Lower leg skin (tissue), 4 donors: Measurements from ENCODE around the gene PTPRN2. TPM values are rescaled to one million over a fixed set of nuclear protein-coding genes. Genes with fewer than 3 reads are reported as not detected.
"Not testable (repeated sequence)": the region's sequence is repeated elsewhere in the genome, so short reads cannot be mapped to it uniquely, and the experiment has no call there.

Experiments
- DNase-seq, 2 donors: peaks; one replicate each; pipeline ENCODE4 v3.0.0-alpha.2; 2019; ENCODE audit warnings: low spot score in 2 of 2
- H3K4me3 ChIP-seq: fragments of 200-600 bp; sonication (generic); 2 replicates; pipeline ENCODE4 v1.5.1; 2017; ENCODE audit warnings: mild to moderate bottlenecking, low read depth; ENCODE audit not compliant: poor library complexity, severe bottlenecking
- CTCF ChIP-seq, 3 donors: fragments of 450-650 bp; IDR thresholded peaks; one replicate each; pipeline ENCODE4 v1.5.1; 2016; ENCODE audit warnings: antibody characterized with exemption in 3 of 3, mild to moderate bottlenecking in 3 of 3, moderate library complexity in 2 of 3
- POLR2A ChIP-seq, 2 donors: fragments of 450-650 bp; IDR thresholded peaks; one replicate each; pipeline ENCODE4 v1.6.1; 2016 to 2017; ENCODE audit warnings: antibody characterized with exemption in 2 of 2, mild to moderate bottlenecking in 1 of 2, moderate library complexity in 1 of 2
- WGBS, 2 donors: methylation state at CpG; one replicate each; pipeline ENCODE4 v1.1.5; 2018; 5-methylcytosine and 5-hydroxymethylcytosine counted together
- intact Hi-C: fragments of 100-400 bp; cut with DNase I; formaldehyde crosslinking; loops from one replicate; pipeline ENCODE4 v1.15.0; 2023; ENCODE audit warnings: low total_unique reads
- total RNA-seq, 4 donors: library from RNA; depleted of rRNA; stranded (reverse); fragments of >200 nt; gene quantifications; one replicate each; pipeline ENCODE4 v1.1.0, GENCODE V29; 2016

The PTPRN2 gene
- total RNA-seq, 4 donors from 2014 or later: 0.11 to 1.6 (median 0.92) TPM

GRCh38 chr7:158355456-158356065, 232.1 kb downstream of the PTPRN2 start:
- WGBS, 2 donors: 71 to 75% methylated on average over 15 of the region's 15 CpGs
- intact Hi-C loops: no loop called here
- no peak for TF ChIP-seq CTCF (IDR thresholded peaks at IDR 0.05)
- H3K4me3 ChIP-seq: no peak overlapping the region
- DNase-seq: peak in 1 of 2 donors; percentile 72

GRCh38 chr7:158354861-158355260, 232.8 kb downstream of the PTPRN2 start:
- no peak overlapping the region for H3K4me3 ChIP-seq
- intact Hi-C loops: no loop called here
- 83 to 88% methylated on average over 3 of the region's 3 CpGs for WGBS, 2 donors
- DNase-seq: no peak
- TF ChIP-seq POLR2A (IDR thresholded peaks at IDR 0.05) (no peak), CTCF (IDR thresholded peaks at IDR 0.05) (no peak)

- no peak overlapping the region for H3K4me3 ChIP-seq
- TF ChIP-seq POLR2A (IDR thresholded peaks at IDR 0.05) (no peak), CTCF (IDR thresholded peaks at IDR 0.05) (no peak)
- intact Hi-C loops: no loop called here
- peak in 1 of 2 donors; percentile 53 for DNase-seq
- 54 to 59% methylated on average over 12 of the region's 12 CpGs for WGBS, 2 donors
Observed at GRCh38 chr7:158353606-158354570, 233.7 kb downstream of the PTPRN2 start.

GRCh38 chr7:158351899-158352729, 235.5 kb downstream of the PTPRN2 start:
- WGBS, 2 donors: 77 to 83% methylated on average over 25 to 30 of the region's 30 CpGs
- H3K4me3 ChIP-seq, intact Hi-C loops: not testable (repeated sequence)
- DNase-seq: peak in 1 of 2 donors; percentile 5

- H3K4me3 ChIP-seq: no peak overlapping the region
- TF ChIP-seq CTCF (IDR thresholded peaks at IDR 0.05) (no peak), POLR2A (IDR thresholded peaks at IDR 0.05) (no peak)
- 50 to 51% methylated on average over 9 of the region's 9 CpGs for WGBS, 2 donors
- DNase-seq: peak in 1 of 2 donors; percentile 48
- intact Hi-C loops: no loop called here
Observed at GRCh38 chr7:158351481-158351880, 236.1 kb downstream of the PTPRN2 start.
